K562 treated with DMSO at 1 percent for 4 hours (cell line): Measurements from ENCODE around the gene FNDC5. TPM values are rescaled to one million over a fixed set of nuclear protein-coding genes. Genes with fewer than 3 reads are reported as not detected.

ENCODE experiments used
- total RNA-seq: library from RNA; unstranded; fragments of 300-600 nt; gene quantifications from 2 replicates; pipeline ENCODE4 v1.2.3, GENCODE V29; 2022; ENCODE audit not compliant: insufficient read depth

FNDC5 gene
- not detected in 2 replicates for total RNA-seq

GRCh38 chr1:32870615-32871363 is at the start of gene FNDC5:
FNDC5 (minus strand) TSS chr1:32870912.

DNA sequence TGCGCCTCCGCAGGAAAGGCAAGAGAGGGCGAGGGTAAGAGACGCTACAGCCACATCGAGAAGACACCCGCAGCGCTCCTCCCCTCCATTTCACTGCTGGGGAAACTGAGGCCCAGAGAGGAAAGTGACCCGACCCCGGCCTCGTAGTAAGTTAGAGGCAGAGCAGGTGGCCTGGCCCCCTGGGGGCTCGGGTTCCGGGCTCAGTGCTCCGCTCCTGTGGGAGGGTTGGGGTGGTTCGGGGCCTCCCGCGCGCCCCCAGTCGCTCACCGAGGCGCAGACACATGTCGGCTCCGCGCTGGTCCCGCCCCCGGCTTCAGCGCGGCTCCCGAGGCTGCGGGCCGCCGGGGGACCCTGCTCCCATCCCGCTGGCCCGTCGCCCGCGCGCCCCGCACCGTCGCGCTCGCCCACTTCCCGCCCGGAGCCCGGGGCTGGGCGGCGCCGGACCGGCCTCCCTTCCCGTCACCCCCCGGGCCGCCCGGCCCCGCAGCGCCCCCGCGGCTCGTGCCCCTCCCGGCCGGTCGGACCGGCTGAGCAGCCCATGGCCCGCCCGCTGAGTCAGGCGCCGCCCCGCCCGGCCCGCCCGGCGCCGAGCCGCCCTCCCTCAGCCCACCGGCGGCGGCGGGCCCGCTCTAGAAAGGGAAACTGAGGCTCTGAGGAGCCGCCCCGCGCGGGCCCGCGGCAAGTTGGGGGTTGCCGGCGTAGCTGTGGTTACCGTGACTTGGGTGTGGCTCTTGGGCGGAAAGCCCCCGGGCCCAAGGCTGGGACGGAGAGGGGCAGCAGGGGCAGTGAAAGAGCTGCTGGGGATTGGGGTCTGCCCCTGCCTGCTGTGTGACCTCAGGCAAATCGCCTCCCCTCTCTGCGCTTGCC is 30.5 kb upstream of the FNDC5 start, which contains the start of gene TMEM54:
Gene TMEM54, minus strand, starts transcription at position 434 of the 867 bp plus-strand sequence. Its CDS starts 151 bp downstream, at position 283.

DNA sequence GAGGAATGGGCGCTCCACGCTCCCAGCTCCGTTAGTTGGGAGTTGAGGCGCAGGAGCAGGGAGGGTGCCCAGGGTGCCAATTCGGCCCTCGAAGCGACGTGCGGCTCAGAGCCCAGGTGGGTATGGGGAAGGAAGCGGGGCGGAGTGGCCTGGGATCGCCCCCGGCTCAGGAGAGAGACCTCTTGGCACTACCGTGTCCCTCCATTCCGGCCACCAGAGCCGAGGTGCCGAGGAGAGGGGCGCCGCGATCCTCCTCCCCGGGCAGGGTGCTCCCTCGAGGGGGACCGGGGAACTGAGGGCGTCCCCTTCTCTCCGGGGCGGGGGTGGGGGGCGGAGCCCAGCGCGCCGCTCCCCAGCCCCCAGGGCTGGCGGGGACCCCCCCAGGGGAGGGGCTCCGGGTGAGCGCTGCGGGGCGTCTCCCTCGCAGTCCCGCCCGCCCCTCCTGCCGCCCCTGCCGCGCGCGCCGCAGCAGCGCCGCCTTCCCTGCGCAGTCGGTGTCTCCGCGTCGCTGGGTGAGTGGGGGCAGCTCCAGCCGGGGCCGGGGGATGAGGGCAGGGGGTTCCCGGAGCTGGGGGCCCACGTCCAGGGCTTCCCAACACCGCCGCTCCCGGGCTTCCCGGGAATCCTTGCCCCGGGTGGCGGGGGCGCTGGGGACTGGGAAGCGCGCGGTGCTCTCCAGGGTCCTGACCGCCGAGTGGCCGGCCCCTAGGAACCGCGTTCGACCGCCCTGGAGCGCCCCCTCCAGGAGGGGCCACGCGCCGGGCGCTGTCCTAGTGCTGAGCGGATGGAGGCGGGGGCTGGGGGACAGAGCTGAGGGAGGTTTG is 15.5 kb upstream of the FNDC5 start, which contains the start of gene HPCA:
Gene HPCA, plus strand, starts transcription at position 488 of the 824 bp plus-strand sequence. CDS start 2,408 bp downstream, outside the sequence.

GRCh38 chr1:32817159-32817814 is 53.4 kb downstream of the FNDC5 start, which contains the start of the genes S100PBP and YARS1:
S100PBP (plus strand) TSS chr1:32817653; CDS start chr1:32826100, 8,447 bp downstream.
YARS1 (minus strand) TSS chr1:32817358; CDS start chr1:32817244, 114 bp downstream.

Other genes starting within 250 kb of the FNDC5 start
- gene ZBTB8OS, start 220.4 kb downstream of the FNDC5 start, total RNA-seq: 45.2 and 58.5 TPM in 2 replicates
- 193 and 221 TPM in 2 replicates for gene RBBP4, start 219.7 kb downstream of the FNDC5 start, total RNA-seq
- 0.99 TPM in 1 of 2 replicates, not detected in the other for gene SYNC, start 168.1 kb downstream of the FNDC5 start, total RNA-seq
- gene YARS1, start 53.6 kb downstream of the FNDC5 start, total RNA-seq: 321 and 328 TPM in 2 replicates
- 8.3 and 13.2 TPM in 2 replicates for gene S100PBP, start 53.3 kb downstream of the FNDC5 start, total RNA-seq
- not detected in 2 replicates for gene HPCA, start 15.6 kb upstream of the FNDC5 start, total RNA-seq
- 30.3 and 51.1 TPM in 2 replicates for gene TMEM54, start 30.5 kb upstream of the FNDC5 start, total RNA-seq
- 20.6 and 26.8 TPM in 2 replicates for gene RNF19B, start 93.9 kb upstream of the FNDC5 start, total RNA-seq
- 191 and 291 TPM in 2 replicates for gene AK2, start 166.0 kb upstream of the FNDC5 start, total RNA-seq
- 1.3 TPM in 2 replicates for gene AZIN2, start 210.2 kb upstream of the FNDC5 start, total RNA-seq